Skeletal muscle cell (primary cell): ENCODE measurements around the gene TSPAN16.
"Not testable (repeated sequence)": the region's sequence is repeated elsewhere in the genome, so short reads cannot be mapped to it uniquely, and the experiment has no call there.

Experiments
- DNase-seq: peaks from one replicate; pipeline ENCODE4 v3.0.0-alpha.2; 2010; ENCODE audit warnings: low read depth
- H3K4me3 ChIP-seq: 2 replicates; pipeline ENCODE4 v1.5.1; 2011; ENCODE audit warnings: low read depth, mild to moderate bottlenecking, control low read depth, low read length, moderate library complexity

The TSPAN16 gene

DNA sequence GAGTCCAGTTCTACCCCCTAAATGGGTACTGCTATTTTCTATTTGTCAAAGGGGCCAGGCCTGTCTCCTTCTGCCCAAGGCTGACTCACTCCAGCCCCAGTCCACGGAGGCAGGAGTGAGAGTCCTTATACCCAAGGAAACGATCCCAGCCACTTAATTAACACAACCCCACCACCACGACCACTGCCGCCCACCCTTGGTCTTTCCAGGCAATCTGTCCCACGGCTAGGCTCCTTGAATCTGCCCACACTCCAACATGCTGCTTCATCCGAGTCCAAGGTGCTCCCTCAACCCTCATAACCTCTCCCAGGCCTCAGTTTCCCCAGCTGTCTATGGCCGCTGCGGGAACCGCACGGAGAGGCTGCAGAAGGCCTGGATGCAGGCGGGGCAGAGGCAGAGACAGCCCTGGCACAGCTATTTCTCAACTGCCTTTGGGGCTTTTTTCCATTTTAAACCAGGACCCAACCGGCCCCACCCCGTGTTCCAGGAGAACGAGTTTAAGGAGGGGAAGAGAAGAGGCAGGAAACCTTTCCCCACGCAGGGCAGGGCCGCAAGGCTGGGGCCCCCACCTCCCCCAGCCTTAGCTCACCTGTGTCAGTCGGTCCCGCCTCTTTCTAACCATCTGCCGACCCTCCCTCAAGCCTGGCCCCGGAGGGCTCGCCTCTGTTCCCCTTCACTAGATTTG, 42.8 kb downstream of the TSPAN16 start:
- peak overlapping the region; percentile 49 for H3K4me3 ChIP-seq
- no peak for DNase-seq

- peak; percentile 38 for DNase-seq
- H3K4me3 ChIP-seq = peak within 1 kb of the TSS; percentile 49
These were observed 43.5 kb downstream of the TSPAN16 start, which contains the start of gene RAB3D for GRCh38 chr19:11339254-11340098. Gene RAB3D, minus strand, starts transcription at chr19:11339657. Its CDS starts 2,258 bp downstream, at chr19:11337399.

- not testable (repeated sequence) for H3K4me3 ChIP-seq, DNase-seq
These were observed 44.1 kb downstream of the TSPAN16 start for GRCh38 chr19:11340099-11340467.

GRCh38 chr19:11342429-11342828, 46.5 kb downstream of the TSPAN16 start:
- DNase-seq = no peak

GRCh38 chr19:11345122-11345803, 49.3 kb downstream of the TSPAN16 start:
- peak overlapping the region; percentile 67 for H3K4me3 ChIP-seq
- no peak for DNase-seq

More at GRCh38 chr19:11342429-11342828, 46.5 kb downstream of the TSPAN16 start:
- H3K4me3 ChIP-seq = no peak overlapping the region

GRCh38 chr19:11346104-11346940, 50.4 kb downstream of the TSPAN16 start, which contains the start of the genes CCDC159 and TMEM205:
Gene CCDC159, plus strand, starts transcription at chr19:11346519. Its CDS starts 88 bp downstream, at chr19:11346607.
Gene TMEM205, minus strand, starts transcription at chr19:11346268. Its CDS starts 649 bp downstream, at chr19:11345619.
- peak; percentile 96 for DNase-seq

DNA sequence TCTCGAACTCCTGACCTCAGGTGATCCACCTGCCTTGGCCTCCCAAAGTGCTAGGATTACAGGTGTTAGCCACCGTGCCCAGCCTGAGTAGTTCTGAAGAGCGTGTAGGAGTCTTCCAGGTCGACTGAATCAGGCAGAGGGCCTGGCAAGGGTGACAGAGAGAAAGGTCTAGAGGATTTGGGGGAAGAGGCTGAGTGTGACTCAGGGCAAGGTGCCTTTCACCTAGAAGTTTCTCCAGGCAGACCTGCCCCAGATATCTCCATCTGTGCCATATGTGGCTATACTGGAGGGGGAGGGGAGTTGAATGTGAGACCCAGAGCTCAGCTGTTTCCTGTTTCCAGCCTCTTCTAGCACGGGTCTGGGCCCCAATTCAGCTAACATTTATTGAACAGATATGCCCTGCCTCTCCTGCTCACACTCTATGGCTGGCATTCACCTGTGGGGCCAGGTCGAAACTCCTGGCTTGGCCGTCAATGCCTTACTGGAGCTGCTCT, 51.6 kb downstream of the TSPAN16 start:
- DNase-seq = no peak
- no peak overlapping the region for H3K4me3 ChIP-seq

More at GRCh38 chr19:11346104-11346940, 50.4 kb downstream of the TSPAN16 start, which contains the start of the genes CCDC159 and TMEM205:
- H3K4me3 ChIP-seq = peak within 1 kb of the TSS; percentile 67

DNA sequence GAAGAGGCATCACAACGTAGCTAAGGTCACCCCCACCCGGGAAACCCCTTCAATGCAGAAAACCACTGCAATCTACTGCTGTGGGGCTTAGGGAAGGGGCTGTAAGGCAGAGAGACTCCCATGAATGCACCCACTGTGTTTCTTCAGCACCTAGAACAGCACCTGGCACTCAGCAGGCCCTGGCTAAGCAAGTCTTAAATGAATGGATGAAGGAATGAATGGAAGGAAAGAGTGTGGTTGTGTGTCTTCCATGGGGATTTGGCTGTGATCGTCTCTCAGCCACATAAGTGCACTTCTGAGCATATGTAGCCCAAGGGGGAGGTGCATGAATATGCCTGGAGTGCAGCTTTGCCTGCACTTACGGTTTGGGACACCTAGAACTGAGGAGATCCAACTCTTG, 53.2 kb downstream of the TSPAN16 start:
- DNase-seq = no peak
- no peak overlapping the region for H3K4me3 ChIP-seq

DNA sequence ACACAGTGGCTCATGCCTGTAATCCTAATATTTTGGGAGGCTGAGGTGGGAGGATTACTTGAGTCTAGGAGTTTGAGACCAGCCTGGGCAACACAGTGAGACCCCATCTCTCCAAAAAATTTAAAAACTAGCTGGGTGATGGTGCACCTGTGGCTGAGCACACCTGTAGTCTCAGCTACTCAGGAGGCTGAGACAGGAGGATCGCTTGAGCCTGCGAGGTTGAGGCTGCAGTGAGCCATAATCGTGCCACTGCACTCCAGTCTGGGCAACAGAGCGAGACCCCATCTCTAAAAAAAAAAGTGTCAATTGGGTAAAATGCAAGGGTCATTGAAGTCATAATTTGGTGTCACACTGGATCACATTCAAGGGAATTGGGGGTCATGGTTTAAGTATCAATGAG, 58.1 kb downstream of the TSPAN16 start:
- DNase-seq, H3K4me3 ChIP-seq: not testable (repeated sequence)

DNA sequence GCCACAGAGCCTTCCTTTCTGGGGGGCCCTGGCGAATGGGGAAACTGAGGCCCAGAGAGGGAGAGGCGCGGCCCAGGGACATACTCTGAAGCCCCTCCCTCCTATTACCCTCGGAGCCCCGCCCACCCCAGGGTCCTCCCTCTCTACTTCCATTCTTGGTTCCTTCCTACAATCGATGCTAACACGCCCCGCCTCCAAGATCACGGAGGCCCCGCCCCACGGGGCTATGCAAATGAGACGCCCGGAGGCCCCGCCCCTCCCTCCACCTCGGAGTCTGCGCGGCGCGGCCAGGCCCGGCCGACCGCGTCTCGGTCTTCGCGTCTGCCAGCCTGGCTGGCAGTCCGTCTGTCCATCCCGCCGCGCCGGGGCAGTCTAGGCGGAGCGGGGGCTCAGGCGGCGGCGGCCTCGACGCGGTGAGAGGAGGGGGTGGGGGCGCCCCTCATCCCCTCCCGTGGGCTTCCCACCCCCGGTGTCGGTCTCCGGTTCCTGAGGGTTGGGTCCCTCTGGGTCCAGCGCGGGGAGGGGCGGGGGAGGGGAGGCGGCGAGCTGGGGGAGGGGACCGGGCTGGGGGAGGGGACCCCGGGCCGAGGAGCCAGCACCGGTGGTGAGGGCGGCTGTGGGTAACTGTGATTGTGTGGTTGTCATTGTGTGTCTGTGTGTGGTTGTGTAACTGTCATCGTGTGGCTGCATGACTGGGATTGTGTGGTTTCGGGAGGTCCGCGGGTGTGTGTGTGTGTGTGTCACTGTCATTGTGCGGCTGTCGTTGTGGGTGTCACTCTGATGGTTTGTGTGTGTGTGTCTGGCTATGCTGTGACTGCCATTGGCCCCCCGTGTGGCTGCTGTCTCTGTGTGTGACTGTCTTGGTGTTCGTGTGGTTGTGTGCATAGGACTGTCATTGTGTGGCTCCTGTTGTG, 59.5 kb downstream of the TSPAN16 start, which contains the start of gene PLPPR2:
PLPPR2 (plus strand) TSS at position 273 of the 914 bp plus-strand sequence. CDS start 2,242 bp downstream, outside the sequence.
- H3K4me3 ChIP-seq = peak within 1 kb of the TSS; percentile 67
- DNase-seq = peak; percentile 48

DNA sequence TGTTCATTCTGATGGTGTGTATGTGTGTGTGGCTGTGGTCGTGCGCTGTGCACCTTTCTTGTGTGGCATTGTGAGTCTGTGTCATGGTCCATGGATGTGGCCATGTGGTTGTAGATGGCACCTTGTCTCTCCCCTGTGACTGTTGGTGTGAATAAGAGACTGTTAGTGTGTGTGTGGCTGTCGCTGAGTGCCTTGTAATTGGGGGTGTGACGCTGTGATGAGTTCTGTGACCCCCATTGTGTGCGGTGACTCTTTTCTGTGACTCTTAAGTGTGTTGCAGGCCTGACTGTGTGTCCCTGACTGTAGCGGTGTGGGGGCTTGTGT, 60.1 kb downstream of the TSPAN16 start:
- no peak for DNase-seq
- peak overlapping the region; percentile 67 for H3K4me3 ChIP-seq

DNA sequence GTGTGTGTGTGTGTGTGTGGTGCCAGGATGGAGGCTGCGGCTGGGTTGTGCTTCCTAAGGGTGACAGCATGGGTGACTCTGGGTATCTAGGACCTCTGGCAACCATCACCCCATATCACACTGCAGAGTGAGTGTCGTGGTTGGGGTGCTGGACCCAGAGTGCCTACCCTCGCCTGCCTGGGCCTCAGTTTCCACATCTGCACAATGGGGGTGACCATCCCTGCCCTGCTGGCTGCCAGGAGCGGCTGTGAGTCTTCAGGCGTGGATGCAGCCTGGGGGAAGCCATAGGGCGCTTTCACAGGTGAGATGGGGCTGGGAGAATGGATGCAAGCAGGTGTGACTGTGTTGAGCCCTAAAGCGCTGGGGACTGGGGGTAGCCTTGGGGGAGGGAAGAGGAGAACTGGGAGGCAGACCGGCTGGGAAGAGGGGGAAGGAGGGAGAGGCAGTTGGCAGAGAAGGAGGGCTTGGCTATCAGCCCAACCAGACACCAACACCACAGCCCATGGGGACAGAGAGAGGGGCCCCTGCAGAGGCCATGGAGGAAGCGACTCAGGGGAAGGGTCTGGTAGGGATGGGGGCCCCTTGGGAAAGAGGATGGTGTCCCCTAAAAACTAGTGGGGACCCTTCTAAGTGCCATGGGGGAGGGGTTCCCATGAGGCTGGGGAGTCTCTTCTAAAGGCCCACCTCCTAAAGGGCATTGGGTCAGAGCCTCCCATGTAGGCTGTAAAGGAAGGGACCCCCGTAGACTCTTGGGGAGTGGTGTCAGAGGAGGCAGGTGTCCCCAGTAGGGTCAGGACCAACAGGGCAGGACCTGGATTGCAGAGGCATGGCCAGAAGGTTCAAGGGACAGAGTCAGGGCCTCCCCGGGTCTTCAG, 61.0 kb downstream of the TSPAN16 start:
- no peak overlapping the region for H3K4me3 ChIP-seq
- no peak for DNase-seq

DNA sequence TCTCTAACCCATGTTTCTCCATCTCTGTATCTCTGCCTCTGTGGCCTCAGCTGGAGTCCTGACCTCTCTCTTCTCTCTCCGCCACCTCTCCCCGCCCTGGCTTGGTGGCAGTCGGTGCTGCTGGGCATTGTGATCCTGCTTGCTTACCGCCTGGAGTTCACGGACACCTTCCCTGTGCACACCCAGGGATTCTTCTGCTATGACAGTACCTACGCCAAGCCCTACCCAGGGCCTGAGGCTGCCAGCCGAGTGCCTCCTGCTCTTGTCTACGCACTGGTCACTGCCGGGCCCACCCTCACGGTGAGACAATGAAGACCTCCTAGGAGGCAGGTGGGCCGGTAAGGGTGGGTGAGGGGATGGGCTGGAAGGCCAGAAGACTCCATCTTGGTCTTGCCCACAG, 63.5 kb downstream of the TSPAN16 start:
- H3K4me3 ChIP-seq = no peak overlapping the region

DNA sequence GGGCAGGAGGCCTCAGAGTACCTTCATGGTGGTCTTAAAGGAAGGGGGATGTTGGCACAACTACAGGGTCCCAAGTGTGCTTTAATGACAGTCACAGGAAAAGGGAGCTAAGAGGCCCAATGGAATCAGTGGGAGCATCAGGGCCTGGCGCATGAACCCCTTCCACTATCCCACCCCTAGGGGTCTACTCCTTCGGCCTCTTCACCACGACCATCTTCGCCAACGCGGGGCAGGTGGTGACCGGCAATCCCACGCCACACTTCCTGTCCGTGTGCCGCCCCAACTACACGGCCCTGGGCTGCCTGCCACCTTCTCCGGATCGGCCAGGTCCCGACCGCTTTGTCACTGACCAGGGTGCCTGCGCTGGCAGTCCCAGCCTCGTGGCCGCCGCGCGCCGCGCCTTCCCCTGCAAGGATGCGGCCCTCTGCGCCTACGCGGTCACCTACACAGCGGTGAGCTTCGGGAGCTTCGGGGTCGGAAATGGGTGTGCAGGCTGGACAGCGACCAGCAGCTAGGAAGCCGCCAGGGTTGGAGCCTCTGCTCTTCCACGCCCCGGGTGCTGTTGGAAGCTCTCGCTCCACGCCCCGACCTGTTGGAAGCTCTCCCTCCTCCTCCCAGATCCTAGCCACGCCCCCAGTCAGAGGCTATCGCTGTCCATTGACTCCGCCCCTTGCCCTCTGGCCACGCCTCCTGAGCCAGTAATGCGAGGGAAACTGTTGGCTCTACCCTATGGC, 65.2 kb downstream of the TSPAN16 start:
- no peak overlapping the region for H3K4me3 ChIP-seq
- DNase-seq = no peak

More for the DNA sequence above, 63.5 kb downstream of the TSPAN16 start:
- DNase-seq = no peak

DNA sequence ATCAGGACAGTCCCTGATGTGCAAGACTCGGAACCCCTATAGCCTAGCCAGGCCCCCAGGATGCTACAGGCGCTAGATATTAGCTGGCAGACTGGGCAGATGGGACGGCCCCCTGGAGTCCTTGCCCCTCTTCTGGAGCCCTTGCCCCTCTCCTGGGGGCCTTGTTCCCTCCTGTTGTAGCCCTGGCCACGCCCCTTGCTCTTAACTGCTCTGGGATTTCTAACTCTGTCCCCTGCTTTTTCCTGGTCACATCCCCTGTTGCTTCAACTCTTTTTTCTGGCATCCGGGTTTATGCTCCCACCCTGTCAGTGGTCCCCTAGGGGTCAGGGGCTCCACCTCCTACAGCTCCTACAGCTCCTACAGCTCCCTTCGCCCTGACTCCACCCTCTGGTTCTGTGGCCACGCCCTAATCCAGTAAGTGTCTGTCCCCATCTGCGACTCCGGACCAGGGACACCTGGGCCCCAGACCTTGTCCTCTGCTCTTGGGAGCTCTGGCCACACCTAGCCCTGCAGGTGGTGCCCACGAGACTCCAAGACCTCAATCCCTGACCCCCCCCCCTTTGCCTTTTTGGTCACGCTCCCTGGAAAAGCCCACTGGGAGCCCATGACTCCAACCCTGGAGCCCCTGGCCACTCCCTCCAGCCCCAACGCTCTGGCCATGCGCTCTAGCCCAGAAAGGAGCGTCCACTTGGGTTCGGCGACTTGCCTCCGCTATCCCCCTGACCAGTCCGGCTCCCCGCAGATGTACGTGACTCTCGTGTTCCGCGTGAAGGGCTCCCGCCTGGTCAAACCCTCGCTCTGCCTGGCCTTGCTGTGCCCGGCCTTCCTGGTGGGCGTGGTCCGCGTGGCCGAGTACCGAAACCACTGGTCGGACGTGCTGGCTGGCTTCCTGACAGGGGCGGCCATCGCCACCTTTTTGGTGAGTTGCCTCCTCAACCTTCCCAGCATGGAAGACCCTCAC, 66.1 kb downstream of the TSPAN16 start:
- no peak overlapping the region for H3K4me3 ChIP-seq
- no peak for DNase-seq
